H1 (cell line): Measurements from ENCODE around the gene VENTX. TPM values are rescaled to one million over a fixed set of nuclear protein-coding genes. Genes with fewer than 3 reads are reported as not detected.

Experiments used
- POLR2A ChIP-seq, 2 experiments: IDR thresholded peaks; 1 replicate in 1 of 2; 2 replicates in 1 of 2; pipeline ENCODE4 v1.6.1; 2011; ENCODE audit warnings: low read depth in 2 of 2, low read length in 2 of 2, mild to moderate bottlenecking in 2 of 2; ENCODE audit errors: control extremely low read depth in 1 of 2
- TCF12 ChIP-seq: IDR thresholded peaks from 2 replicates; pipeline ENCODE4 v1.6.1; 2011; ENCODE audit warnings: low read depth, mild to moderate bottlenecking, low read length
- USF2 ChIP-seq: IDR thresholded peaks from 2 replicates; pipeline ENCODE4 v1.6.1; 2011; ENCODE audit warnings: low read length, improper control_type of control experiment
- polyA plus RNA-seq, 7 experiments: library from polyadenylated mRNA; depleted of rRNA in 3 of 7; stranded (reverse) in 5 of 7; unstranded in 2 of 7; fragments of >200 nt in 5 of 7; fragments of 200-250 nt in 2 of 7; gene quantifications; 1 replicate in 5 of 7; 2 replicates in 1 of 7; 4 replicates in 1 of 7; pipeline versions ENCODE4 v1.2.1 to v1.2.3, GENCODE V29; 2011 to 2013; ENCODE audit warnings: missing spikeins in 2 of 7, mixed read lengths in 2 of 7
- total RNA-seq: library from RNA; stranded (reverse); fragmentation: NEBNext Ultra II Directional; extraction: Animal tissue kit (Norgen Biotek cat#: 25700); gene quantifications from 2 replicates; pipeline ENCODE4 v1.2.1, GENCODE V29; 2021

VENTX gene
- total and polyA plus RNA-seq, 2 of the 8 experiments (the other 6 are each of a cell fraction or from before 2014, with no cell fraction given) = 5.6 TPM

DNA sequence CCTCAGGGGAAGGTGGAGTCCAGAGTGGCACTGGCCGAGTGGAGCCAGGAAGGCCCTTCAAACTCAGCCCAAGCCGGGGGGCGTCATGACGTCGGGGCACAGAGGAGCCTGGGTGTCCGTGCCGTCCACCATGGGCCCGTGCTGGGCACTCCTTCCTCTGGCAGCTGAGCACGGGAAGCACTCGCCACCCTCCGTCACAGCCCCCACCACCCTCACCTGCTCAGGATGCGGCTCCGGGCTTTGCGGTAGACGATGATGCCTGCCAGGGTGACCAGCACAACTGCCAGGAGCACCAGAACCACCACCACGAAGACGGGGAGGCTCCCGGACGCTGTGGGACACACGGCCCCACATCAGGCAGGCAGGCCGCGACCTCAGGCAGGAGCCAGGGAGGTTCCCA lies 30.9 kb downstream of the VENTX start (continued):
- TF ChIP-seq TCF12 = no peak
- TF ChIP-seq USF2 = no peak
- TF ChIP-seq POLR2A (IDR thresholded peaks at IDR 0.05; ENCODE audit: control extremely low read depth in 1 of 2, low read depth in 2 of 2, low read length in 2 of 2) = no peak
